GM18498 (cell line): ENCODE measurements around the gene GPC1.

ENCODE experiments used
- ATAC-seq: cut with Tn5 transposase; IDR thresholded peaks from one replicate; pipeline ENCODE4 v1.9.1; 2021; ENCODE audit warnings: mild to moderate bottlenecking, moderate library complexity; ENCODE audit not compliant: unreplicated experiment

Gene GPC1

DNA sequence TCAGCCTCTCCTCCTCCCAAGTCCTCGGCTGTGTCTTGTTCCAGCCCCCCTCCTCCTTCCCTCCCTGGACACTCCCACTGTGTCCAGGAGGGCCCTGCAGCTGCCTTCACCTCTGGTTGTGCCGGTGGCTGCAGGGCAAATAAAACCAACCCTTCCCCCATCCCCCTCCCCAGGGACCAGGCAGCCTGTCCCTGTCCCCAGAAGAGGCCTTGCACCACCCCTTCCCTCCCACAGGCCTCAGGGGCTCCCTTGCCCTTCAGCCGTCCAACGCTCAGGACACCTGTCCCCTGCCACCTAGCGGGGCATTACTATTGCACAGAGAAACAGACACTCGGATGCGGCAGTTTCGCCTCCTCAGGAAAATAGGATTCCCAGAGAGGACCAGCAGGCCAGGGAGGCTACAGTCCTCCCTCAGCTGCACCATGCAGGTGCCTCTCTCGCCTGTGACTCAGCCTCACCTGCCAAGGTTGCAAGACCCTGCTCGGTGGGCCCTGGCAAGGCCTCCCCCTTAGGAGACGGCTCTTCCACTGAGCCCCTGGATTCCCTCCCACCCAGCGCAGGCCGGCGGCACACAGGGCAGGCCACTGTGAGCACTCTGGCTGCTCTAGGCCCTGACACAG, 5.5 kb upstream of the GPC1 start:
- ATAC-seq = no peak

DNA sequence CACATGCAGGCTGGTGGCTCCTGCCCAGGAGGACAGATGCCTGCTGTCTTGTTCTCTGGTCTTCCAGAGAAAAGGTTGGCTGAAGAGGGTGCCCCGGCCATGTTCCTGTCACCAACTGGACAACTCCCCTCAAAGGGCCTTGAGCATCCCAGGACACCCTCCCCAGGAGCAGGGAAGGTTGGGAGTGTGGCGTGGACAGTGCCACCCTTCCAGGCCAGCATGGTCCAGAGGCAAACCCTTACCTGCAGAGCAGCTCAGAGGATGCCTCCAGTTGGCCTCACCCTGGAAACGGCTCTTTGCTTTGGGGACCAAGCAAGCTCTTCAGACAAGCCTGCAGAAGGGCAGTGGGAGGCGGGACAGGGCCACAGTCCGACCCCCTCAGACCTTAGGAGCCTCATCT, 4.9 kb upstream of the GPC1 start:
- ATAC-seq = no peak

DNA sequence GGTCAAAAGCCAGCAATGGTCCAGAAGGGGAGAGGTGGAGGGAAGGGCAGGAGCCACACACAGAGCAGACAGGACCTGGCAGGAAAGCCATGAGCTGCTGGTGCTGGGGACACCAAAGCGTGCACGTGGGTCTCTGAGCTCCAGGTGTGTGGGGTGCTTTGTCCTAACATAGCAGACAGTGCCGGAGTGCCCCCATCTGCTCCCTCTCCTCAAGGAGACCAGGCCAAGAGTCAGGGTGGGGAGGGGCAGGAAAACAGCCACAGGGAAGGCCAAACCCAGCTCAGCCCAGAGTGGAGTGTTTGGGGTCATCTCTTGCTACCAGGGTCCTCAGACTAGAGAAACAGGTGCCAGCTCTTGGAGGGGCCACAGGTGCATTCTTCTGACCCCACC, 4.2 kb upstream of the GPC1 start:
- ATAC-seq = no peak

DNA sequence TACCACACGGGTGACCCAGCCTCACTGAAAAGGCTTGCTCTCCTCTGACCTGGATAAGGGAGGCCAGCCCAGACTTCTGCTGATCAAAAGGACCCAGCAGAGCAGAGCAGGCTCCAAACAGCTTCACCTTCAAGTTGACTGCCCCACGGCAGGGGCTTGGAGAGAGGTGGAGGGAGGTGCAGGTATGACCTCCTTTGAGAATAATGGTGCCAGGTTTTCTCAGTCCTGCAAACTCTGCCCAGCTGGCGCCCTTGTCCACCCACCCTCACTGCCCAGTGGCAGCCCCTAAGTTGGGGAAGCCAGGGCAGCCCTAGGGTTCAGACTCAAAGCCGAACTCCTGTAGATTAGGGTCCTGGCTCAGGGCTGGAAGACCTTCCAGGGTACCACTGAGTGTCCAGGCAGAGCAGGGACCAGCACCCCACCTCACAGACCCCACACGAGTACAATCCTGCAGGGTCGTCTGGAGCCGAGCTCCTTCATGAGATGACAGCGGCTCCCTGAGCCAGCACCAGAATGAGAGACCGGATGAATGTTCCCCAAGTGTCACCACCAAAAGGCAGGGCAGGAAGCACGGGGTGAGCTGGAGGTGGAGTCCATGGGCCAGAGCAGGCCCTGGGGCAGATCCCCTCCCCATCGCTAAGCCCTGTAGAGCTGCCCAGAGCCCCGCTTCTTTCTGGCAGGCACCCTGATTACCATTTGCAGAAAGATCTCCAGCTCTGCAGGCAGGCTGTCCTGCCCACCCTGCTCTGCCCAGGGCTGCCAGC, 3.6 kb upstream of the GPC1 start:
- ATAC-seq = no peak

DNA sequence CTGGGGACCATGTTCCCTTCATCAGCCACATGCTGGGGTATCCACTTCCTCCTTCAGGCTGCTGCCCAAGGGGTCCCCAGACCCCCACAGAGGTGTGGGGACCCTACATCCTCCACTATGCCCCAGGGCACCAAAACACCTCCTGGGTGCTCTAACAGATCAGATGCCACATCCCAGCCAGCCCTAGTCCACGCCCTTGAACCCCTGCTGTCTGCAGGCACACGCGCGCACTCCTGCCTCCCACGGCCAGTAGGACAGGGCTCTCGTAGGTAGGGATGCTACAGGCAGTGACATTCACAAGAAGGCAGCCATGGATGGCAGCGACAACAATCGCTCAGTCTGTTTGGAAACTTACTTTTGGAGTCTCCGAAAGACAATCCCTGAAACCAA, 3.0 kb upstream of the GPC1 start:
- no peak for ATAC-seq

DNA sequence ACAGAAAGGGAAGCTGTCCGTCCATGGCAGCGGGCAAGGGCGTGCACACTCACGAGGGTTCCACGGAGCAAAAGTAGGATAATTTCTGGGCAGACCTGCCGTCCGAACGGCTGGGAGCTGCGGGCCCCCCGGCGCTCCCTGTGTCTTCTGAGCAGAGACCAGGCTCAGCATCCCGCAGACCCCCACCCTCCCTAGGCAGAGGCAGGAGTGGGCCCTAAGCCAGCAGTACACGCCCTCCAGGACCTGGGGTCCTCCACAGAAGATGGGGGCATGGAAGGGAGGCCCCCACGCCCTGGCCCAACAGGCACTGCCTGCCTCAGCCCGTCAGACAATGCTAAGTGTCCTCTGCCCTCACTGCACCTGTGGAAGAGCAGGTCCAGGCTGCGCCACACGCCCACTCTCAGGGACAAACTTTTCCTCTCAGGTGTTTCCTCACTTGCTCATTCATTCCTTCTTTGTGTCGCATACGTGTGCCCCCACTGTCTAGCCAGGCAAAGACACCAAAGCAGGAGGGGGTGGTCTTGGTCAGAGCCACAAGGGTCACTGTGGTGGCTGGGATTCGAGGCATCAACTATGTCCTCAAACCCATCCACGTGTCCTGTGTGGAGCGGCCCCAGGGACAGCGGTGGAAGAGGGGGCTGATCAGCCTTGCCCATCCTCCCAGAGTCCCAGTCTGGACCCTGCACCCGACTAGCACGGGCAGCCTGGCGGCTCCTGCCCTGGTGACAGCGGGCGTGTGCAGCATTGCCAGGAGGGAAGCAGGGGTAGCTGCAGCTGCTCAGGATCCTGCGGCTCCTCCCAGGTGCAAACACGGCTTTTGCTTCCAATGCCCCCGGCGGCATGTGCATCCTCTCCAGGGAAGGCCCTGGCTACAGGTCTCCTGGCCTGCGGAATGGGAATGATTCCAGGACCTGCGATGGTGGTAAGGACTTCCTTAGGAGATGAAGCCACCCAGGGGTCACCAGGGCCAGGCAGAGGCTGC, 2.4 kb upstream of the GPC1 start:
- no peak for ATAC-seq

DNA sequence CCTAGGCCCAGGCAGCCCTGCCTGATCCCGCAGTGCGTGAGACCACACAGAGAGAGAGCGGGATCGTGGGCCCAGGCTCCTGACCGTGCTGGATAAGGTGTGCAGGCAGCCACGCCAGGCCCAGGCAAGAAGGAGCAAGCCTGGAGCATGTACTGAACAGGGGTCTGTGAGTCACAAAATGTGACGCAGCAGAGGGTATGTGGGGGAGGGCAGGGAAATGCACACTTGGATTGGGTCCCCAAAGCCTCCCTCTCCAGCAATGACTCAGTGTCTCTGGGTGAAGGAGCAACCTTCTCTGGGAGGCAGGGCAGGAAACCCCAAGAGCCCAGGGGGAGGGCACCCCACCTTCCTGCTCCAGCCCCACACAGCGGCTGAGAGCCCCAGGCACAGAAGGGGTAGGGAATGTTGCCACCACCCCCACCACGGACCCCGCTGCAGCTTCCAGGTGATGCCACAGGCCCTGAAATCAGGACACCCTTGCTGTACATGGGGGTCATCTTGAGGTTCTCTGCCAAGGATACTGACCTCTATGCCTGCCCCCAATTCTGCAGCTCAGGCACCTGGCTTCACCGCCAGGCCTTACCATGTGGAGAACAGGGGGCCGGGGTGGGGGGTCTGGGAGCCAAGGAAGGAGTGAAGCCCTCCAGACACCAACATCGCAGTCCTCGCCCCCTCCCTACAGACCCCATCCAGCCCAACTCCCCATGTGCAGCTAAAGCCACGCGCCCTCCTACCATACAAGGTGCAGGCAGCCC, 1.3 kb upstream of the GPC1 start:
- no peak for ATAC-seq

DNA sequence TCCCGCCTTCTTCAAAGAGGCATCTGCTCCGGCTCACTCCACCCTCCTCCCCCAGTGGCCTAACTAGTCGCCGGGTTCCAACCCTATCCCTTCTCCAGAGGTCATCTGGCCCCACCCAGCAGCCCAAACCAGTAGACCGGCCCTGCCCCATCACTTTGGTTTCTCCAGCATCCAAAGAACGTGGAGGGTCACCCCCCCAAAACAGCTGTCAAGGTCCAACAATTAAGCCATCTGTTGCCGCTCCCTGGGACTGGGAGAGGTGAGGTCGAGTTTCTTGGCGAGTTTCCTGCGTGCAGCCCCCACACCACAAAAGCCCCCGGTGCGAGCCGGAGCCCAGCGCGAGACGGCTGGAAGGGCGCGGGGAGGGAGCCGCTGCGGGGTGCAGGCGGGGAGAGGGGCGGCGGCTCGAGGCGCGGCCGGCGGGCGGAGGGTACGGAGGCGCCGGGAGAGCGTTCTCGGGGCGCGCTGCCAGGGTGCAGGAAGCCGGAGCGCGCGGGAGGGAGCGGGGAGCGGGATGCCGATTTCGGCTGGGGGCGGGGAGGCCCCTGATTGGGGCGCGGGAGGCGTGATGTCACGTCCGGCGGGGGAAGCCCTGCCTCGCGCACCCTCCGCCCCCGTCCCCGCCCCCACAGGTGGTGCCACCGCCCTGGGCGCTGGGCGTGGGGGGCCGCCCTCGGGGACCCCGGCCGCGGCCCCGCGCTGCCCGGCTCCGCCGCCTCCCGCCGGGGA, 571 bp upstream of the GPC1 start:
- peak; percentile 71 for ATAC-seq

DNA sequence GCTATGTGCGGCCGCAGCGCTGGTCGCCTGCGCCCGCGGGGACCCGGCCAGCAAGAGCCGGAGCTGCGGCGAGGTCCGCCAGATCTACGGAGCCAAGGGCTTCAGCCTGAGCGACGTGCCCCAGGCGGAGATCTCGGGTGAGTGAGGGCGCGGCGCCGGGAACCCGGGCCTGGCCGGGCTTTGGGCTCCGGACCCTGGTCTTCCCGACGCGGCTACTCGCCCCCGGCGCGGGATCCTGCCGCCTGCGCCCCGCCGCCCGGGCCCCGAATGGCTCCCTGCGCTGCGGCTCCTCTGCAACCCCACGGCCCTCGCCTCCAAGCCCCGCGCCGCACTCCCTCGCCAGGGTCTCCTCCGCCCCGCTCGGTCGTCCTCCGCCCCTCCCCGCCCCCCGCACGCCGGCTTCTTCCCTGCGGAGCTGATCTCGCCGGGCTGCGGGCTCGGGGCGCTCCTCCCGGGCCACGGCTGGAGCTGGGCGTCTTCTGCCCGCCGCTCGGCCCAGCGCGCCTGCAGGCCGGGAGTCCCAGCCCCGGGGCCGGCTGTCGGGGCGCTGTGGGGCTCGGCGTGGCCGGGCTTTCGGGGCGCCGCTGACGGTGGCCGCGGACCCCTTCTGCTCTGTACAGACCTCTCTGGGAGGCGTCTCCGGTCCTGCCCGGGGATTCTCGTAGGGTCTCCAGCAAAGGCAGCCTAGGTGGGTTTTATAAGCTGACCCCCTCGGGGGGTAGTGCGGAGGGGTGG, 652 bp downstream of the GPC1 start:
- peak; percentile 22 for ATAC-seq

DNA sequence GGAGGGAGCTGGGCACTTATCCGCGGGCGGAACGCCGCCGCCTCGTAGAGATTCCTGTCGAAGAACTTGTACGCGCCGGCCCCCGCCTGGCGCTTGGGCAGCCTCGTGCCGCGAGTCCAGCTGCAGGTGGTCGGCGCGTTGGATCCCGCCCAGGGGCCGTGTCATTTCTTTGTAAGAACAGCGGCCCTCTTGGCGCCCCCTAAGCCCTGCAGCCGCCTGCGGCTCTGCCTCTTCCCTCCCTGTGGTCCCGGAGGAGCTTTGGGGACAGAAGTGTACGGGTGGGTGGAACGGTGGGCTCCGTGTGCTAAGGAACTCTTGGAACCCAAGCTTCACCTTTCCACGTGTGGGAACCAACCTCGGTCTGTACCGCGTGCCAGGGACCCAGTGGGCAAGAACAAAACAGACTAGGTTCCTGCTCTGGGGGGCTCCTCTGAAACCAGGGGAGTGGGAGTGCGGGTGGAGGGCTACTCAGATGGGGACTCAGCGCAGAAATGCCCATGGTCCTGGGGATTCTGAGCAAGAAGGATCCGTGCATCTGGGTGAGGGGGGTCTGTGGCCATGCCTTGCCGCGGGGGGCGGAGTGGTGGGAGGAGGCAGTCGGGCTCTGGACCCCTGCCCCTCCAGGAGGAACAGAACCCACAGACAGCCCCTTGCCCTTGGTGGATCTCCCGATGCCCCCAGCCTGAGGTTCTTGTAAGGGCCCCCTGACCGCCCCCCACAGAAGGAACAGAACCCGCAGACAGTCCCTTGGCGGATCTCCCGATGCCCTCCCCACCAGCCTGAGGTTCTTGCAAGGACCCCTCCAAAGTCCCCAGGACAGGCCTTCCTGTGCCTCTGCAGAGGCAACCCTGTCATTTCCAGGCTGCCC, 1.5 kb downstream of the GPC1 start:
- no peak for ATAC-seq

DNA sequence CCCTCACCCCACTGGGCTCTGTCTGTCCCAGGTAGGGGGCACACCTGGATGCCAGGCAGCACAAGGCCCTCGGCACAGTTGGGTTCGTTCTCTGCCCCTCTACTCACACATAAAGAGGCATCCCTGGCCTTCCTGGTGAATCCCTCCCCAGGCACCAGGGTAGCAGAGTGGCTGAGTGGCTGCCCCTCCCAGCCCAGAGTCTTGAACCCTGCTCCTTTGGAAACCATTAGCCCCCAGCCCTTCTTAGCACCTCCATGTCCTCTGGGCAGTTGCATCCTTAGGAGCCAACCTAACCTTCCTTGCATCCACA, 2.0 kb downstream of the GPC1 start:
- ATAC-seq = no peak

DNA sequence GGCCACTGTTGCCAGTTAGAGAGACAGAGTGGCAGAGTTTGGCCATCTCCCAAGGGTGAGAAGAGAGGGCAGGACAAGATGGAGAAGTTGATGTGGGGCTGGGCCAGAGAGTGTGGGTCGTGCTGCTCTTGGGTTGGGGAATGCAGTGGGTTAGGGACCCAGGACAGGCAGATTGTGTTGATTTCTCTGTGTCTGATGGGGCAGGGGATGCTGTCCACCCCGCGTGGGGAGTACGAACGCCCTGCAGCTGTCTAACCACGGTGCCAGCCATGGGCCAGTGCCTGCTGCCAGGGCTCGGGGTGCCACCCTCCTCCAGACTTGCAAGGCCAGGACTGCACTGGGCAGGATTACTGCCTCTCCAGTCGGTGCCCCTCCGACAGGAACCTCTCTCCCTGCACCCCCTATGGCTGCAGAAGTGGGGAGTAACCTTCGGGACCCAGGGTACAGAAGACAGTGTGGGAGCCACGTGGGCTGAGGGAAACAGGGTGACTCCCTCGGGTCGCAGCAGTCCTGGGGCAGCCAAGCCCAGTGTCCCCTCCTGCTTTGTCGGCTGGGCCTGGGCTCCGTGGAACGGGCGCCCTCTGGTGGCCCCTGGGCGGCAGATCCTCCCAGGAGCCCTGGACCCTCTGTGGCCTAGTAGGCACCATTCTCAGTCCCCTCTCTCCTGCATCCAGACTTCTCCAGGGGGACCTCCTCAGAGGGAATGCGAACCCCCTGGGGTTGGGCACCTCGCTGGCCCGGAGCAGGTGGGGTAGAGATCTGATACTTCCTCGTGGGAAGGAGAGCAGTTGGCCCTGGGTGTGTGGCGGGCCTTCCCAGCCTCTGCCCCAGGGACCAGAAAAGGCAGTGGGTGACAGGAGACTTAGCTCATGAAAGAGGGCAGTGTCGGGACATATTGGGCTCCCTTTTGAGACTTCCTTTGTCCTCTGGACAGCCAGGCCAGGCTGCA, 2.7 kb downstream of the GPC1 start:
- no peak for ATAC-seq

DNA sequence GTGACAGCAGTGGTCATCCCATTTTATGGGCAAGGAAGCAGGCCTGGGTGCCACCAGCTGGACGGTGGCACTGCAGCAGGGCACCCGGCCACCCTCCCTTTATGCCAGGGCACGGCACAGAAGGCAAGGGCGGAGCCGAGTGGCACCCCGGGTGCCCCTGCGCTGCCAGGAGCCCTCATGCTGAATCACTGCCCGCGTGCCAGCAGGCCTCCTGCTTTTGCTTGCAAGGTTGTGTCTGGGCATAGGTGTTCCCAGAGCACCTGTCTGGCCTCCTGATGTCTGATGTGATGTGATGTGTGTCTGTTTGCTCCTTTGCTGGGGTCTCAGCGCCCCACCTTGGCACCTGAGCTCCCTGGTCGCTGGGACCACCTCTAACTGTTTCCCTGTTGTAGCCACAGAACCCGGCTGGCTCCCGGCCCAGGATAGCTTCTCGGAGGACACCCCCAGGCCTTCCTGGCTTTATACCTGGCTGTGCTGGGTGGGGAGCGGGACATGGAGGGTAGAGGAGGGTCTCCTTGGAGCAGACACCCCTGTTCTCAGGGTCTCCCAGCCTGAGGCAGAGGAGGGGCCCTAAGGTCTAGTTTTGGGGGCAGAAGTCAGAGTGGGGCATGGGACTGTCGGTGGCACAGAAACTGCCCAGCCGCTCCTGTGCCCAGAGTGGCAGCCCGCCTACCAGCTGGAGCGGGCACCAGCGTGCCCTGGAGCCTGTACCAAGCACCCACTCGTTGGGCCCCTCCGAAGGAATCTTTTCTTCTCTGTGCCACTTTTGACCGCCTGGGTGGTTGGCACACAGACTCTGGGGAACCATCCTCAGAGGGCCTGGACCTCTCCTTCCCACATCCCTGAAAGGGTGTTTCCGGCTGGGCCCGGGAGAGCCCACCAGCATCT, 3.6 kb downstream of the GPC1 start:
- ATAC-seq = no peak

DNA sequence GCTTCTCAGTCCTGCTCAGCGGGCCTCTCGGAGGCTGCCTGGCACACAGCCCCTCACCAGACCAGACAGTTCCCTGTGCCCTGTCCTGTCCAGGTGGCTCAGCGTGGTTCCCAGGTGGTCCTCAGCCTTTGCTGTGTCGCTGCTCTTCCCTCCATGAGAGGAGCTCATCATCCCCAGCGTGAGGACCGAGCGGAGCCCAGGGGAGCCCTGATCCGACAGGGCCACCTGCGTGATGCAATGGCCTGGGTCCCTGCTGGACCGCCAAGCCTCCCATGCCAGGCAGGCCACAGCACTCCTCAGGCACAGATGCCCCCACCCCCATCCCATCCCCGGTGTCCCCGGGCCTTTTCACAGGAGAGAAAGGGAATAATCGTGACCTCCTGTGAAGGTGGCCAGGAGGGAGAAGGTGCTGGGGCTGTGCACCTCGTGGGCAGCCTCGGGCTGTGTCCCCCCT, 4.3 kb downstream of the GPC1 start:
- ATAC-seq = no peak

DNA sequence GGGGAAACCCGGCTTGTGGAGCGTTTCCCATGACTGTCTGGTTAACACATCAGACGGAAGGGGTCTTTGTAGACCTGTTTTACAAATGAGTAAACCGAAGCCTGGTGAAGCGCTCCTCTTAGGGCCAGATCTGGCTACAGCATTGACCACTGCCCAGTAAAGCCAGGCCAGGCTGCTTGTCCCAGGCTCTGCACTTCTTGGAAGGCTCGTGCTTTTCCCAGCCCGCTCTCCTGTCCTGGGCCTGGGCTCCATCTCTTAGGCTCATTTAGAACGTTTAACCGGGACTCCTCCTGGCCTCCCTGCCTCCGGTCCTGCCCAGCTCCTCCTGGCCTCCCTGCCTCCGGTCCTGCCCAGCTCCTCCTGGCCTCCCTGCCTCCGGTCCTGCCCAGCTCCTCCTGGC, 4.8 kb downstream of the GPC1 start:
- ATAC-seq = no peak

DNA sequence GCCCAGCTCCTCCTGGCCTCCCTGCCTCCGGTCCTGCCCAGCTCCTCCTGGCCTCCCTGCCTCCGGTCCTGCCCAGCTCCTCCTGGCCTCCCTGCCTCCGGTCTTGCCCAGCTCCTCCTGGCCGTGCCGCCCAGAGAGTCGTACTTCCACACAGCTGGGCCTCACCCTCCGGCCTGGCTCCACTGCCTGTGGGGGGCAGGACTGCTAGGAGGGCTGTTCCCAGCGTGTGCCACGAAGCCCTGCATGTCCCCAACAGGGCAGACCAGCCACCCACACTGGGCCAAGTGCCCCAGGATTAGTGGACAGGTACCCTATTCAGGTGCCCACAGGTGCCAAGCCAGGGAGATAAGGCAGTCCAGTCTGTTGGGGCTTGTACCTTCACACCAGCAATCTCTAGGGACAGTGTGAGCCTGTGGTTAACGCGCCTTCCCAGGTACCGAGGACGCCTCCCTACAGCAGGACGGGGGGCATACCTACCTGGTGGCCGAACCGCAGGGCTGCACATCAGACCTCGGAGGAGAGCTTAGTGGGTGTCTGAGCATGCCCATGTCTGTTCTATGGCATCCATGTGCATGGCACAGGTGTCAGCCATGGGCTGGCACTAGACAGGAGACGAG, 5.3 kb downstream of the GPC1 start:
- no peak for ATAC-seq
